Nephron progenitor cell (in vitro differentiated cells): ENCODE measurements around the gene RAB1B.
A peak's percentile ranks its signal among the peaks of the same experiment; 100 is the strongest.

Source experiments
- DNase-seq: peaks from one replicate; pipeline ENCODE4 v3.0.0; 2021
- H3K27ac Mint-ChIP-seq: 2 replicates; pipeline ENCODE4 v1.8.0; 2021; ENCODE audit warnings: mild to moderate bottlenecking, moderate library complexity, mixed read lengths
- H3K27me3 Mint-ChIP-seq: 2 replicates; pipeline ENCODE4 v1.8.0; 2021; ENCODE audit warnings: mild to moderate bottlenecking, low read depth, mixed read lengths; ENCODE audit not compliant: poor library complexity
- H3K36me3 Mint-ChIP-seq: 2 replicates; pipeline ENCODE4 v1.8.0; 2021; ENCODE audit warnings: low read depth, mixed read lengths
- H3K4me1 Mint-ChIP-seq: 2 replicates; pipeline ENCODE4 v1.8.0; 2021; ENCODE audit warnings: mixed read lengths
- H3K4me3 Mint-ChIP-seq: 2 replicates; pipeline ENCODE4 v1.8.0; 2021; ENCODE audit warnings: mild to moderate bottlenecking, moderate library complexity, mixed read lengths
- H3K9me3 Mint-ChIP-seq: 2 replicates; pipeline ENCODE4 v1.8.0; 2021; ENCODE audit warnings: mild to moderate bottlenecking, moderate library complexity, mixed read lengths
- TF ChIP-seq, protein P1 (sequence below): fragments of 200-600 bp; sonication (generic); IDR thresholded peaks from 2 replicates; pipeline ENCODE4 v1.5.0; 2021; ENCODE audit warnings: antibody characterized with exemption

Gene RAB1B

DNA sequence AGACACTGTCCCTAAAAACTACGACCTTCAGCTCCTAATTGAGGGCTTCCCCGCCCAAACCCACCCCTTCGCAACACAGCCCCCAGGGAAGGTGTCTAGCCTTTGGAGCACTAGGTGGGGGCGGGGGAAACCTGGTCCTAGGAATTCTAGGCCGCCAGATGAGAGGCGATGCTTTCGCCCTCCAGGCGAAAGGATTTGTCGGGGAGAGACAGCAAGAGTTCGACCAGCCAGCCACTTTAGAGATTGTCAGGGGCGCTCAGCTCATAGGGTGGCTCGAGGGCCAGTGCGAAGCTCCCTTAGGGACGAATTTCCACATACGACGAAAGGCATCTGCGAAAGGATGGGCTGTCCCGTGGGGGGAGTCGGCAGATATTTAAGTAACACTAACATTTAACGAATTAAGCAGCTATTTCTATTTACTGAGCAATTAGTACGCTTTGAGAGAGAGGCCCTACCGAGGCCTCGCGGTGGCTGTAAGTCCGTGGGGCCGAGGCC lies 43.1 kb downstream of the RAB1B start:
- DNase-seq = no peak
- H3K4me3 Mint-ChIP-seq = peak overlapping the region; percentile 88
- no peaks in the 10 kb centered on the region for H3K9me3 Mint-ChIP-seq
- peak overlapping the region; percentile 99 for H3K27ac Mint-ChIP-seq
- H3K36me3 Mint-ChIP-seq = no peaks in the 10 kb centered on the region
- TF ChIP-seq, protein P1, sequence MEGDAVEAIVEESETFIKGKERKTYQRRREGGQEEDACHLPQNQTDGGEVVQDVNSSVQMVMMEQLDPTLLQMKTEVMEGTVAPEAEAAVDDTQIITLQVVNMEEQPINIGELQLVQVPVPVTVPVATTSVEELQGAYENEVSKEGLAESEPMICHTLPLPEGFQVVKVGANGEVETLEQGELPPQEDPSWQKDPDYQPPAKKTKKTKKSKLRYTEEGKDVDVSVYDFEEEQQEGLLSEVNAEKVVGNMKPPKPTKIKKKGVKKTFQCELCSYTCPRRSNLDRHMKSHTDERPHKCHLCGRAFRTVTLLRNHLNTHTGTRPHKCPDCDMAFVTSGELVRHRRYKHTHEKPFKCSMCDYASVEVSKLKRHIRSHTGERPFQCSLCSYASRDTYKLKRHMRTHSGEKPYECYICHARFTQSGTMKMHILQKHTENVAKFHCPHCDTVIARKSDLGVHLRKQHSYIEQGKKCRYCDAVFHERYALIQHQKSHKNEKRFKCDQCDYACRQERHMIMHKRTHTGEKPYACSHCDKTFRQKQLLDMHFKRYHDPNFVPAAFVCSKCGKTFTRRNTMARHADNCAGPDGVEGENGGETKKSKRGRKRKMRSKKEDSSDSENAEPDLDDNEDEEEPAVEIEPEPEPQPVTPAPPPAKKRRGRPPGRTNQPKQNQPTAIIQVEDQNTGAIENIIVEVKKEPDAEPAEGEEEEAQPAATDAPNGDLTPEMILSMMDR = peak; percentile 82
- peaks cover 38% of the 10 kb centered on the region for H3K4me1 Mint-ChIP-seq
- H3K27me3 Mint-ChIP-seq = peaks cover 22% of the 10 kb centered on the region

DNA sequence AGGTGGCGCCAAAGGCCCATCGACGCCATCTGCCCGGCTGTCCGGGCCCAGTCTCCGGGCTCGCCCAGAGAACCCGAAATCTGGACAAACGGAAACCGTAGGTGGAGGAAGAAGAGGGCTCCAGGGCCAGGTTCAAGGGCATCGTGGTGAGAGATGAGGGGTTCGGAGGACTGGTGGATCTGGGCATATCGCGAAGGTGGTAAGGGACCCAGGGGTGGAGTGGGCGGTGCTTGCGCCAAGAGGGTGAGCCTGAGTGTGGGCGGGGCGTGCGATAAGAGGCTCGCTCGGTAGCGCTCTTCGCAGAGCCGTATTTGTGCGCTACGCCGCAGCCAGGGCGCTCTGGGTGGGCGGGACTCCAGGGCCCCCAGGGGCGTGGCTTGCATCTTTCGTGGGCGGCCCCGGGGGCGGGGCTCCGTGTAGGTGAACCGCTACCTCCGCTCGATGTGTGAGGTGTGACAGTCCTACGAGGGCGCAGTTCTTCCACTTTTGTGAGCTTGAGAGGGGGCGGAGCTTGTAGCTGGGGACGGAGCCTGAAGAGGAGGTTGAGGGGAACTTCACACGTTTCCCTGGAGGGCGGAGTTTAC lies 43.6 kb downstream of the RAB1B start:
- Mint-ChIP-seq H3K9me3 (no peaks in the 10 kb centered on the region), H3K27me3 (peaks cover 19% of the 10 kb centered on the region)
- DNase-seq = peak; percentile 88

DNA sequence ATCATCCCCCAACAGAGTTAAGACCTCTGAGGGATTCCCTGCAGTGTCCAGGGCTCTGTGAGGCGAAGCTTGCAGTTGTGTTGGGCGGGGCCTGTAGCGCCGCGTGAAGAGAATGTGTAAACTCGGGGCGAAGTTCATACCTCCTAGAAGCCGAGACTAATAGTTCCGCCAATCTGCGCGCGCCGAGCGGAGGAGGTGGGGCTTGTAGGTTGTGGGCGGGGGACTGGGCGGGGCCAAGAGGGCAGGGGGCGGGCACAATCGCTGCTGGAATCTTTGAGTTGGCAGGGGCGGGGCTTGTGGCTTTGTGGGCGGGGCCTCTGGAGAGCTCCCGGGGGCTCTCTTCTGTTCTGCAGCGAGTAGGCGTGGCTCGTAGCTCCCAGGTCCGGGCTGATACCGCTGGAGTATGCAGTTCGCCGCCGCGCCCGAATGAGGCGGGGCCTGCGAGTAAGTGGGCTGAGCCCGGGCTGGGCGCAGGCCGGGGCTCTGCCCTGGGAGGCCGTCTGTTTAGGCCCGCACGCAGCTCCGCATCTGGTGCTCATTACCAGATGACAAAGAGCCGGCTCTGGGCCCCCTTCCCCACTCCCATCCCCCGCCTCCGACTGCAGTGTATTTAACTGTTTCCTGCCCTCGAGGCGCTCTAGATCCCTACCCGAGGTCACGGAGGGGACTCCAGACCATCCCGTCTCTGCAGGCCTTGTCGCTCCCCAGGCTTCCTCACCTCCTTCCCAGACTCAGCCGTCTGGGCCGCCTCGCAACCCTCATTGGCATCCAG lies 44.3 kb downstream of the RAB1B start:
- Mint-ChIP-seq H3K27me3 (peaks cover 16% of the 10 kb centered on the region), H3K27ac (peak overlapping the region; percentile 100), H3K36me3 (no peaks in the 10 kb centered on the region), H3K4me3 (peak overlapping the region; percentile 88), H3K9me3 (no peaks in the 10 kb centered on the region), H3K4me1 (peaks cover 46% of the 10 kb centered on the region)
- TF ChIP-seq, protein P1 = no peak
- DNase-seq = peak; percentile 100

More for the DNA sequence above, 43.6 kb downstream of the RAB1B start:
- Mint-ChIP-seq H3K27ac (peak overlapping the region; percentile 99), H3K4me1 (peaks cover 39% of the 10 kb centered on the region), H3K36me3 (no peaks in the 10 kb centered on the region), H3K4me3 (peak overlapping the region; percentile 88)
- TF ChIP-seq, protein P1 = no peak

DNA sequence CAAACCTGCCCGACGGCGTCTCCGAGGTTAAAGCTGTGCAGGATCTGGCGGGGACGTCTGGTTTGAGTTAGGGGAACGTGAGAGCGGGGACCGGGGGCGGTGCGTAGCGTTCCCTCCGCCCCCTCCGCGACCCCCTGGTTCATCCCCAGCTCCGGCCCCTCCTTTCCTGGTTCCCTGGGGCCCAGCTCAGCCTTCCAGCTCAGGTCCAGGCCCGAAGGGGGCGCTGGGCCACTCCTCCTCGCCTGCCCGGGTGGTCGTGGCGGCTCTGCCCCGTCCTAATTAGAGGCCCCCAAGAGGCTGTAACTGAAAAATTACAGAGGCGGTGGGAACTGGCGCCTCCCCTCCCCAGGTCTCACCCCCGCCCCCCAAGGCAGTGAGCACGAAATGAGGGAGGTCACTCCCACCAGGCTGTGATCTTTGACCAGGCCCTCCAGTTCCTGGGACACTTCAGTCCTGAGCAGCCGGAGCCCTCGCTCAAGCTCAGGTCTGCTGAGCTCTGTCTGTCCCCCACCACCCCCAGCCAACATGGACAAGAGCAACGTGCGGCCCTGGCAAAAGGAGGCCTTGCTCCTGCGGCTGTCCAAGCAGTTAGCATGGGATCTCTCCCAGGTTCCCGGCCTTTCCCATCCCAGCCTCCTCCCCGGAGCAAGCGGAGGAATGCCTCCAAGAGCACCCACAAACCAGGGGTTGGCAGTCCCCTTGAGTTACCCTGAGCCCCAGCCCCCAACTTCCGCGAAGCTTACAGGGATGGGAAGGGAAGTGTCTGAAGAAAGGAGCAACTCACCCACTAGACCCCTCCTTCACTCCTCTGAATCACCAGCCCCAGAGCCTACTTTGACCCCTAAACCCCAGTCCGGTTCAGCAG lies 45.1 kb downstream of the RAB1B start:
- Mint-ChIP-seq H3K27me3 (peaks cover 11% of the 10 kb centered on the region), H3K36me3 (no peaks in the 10 kb centered on the region), H3K4me3 (peak overlapping the region; percentile 79), H3K27ac (peak overlapping the region; percentile 100), H3K9me3 (peaks cover under 1% of the 10 kb centered on the region), H3K4me1 (peaks cover 54% of the 10 kb centered on the region)
- DNase-seq = peak; percentile 79
- TF ChIP-seq, protein P1 = peak; percentile 25

DNA sequence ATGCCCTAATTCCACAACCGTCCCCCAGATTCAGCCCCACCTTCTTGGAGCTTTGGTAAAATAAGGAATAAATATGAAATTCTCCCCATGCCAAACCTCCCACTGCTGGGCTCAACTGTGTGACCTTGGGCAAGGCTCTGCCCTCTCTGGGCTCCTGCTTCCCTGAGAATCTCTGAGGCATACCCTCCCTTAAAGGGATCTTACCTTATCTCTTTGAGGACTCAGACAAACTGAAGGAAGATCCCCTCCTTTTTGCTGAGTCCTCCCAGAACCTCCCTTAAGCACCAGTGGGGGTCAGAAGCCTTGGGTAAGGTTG lies 45.7 kb downstream of the RAB1B start:
- H3K27ac Mint-ChIP-seq = peak overlapping the region; percentile 100
- peaks cover 6% of the 10 kb centered on the region for H3K27me3 Mint-ChIP-seq
- no peaks in the 10 kb centered on the region for H3K36me3 Mint-ChIP-seq
- DNase-seq = no peak
- peaks cover 3% of the 10 kb centered on the region for H3K9me3 Mint-ChIP-seq
- H3K4me1 Mint-ChIP-seq = peaks cover 60% of the 10 kb centered on the region
- TF ChIP-seq, protein P1 = no peak
- peak overlapping the region; percentile 79 for H3K4me3 Mint-ChIP-seq
